Thymus (tissue), 11 donors: Measurements from ENCODE around the gene GNG12. TPM values are rescaled to one million over a fixed set of nuclear protein-coding genes. Genes with fewer than 3 reads are reported as not detected.

Source experiments
- DNase-seq, 9 donors: peaks; one replicate each; pipeline ENCODE4 v3.0.0-alpha.2; 2013; ENCODE audit warnings: low spot score in 9 of 9, low read depth in 6 of 9, missing footprints in 1 of 9
- H3K27ac ChIP-seq, 2 donors: one replicate each; pipeline ENCODE4 v1.5.1; 2013; ENCODE audit warnings: control low read depth in 1 of 2, low read depth in 1 of 2, low read length in 1 of 2, mild to moderate bottlenecking in 1 of 2, moderate library complexity in 1 of 2
- H3K27me3 ChIP-seq, 2 donors: one replicate each; pipeline ENCODE4 v1.5.1; 2013; ENCODE audit warnings: low read length in 1 of 2; ENCODE audit not compliant: control insufficient read depth in 2 of 2, insufficient read depth in 1 of 2
- H3K36me3 ChIP-seq, 2 donors: one replicate each; pipeline ENCODE4 v1.5.1; 2013; ENCODE audit warnings: low read length in 1 of 2, mild to moderate bottlenecking in 1 of 2, moderate library complexity in 1 of 2; ENCODE audit not compliant: control insufficient read depth in 2 of 2, insufficient read depth in 2 of 2
- H3K4me1 ChIP-seq, 2 donors: one replicate each; pipeline ENCODE4 v1.5.1; 2013; ENCODE audit warnings: low read length in 2 of 2; ENCODE audit not compliant: control insufficient read depth in 2 of 2, insufficient read depth in 2 of 2
- H3K4me3 ChIP-seq, 2 donors: one replicate each; pipeline ENCODE4 v1.5.1; 2013; ENCODE audit warnings: low read length in 2 of 2, control low read depth in 1 of 2, mild to moderate bottlenecking in 1 of 2
- H3K9me3 ChIP-seq, 2 donors: one replicate each; pipeline ENCODE4 v1.5.1; 2013; ENCODE audit warnings: low read length in 1 of 2, mild to moderate bottlenecking in 1 of 2; ENCODE audit not compliant: control insufficient read depth in 2 of 2, insufficient read depth in 1 of 2
- WGBS: extraction: QIAGEN DNeasy Blood & Tissue Kit; methylation state at CpG from one replicate; pipeline ENCODE4 v1.1.7; 2013; 5-methylcytosine and 5-hydroxymethylcytosine counted together
- polyA plus RNA-seq: library from polyadenylated mRNA; stranded (reverse); fragments of 200-250 nt; gene quantifications from one replicate; pipeline ENCODE4 v1.2.3, GENCODE V29; 2013
- total RNA-seq: library from RNA; stranded (reverse); fragments of 120-200 nt; gene quantifications from one replicate; pipeline ENCODE4 v1.2.4, GENCODE V29; 2013
- donor health status: healthy.

GNG12 gene
- total and polyA plus RNA-seq, 2 donors: 14.8 to 19.3 TPM

DNA sequence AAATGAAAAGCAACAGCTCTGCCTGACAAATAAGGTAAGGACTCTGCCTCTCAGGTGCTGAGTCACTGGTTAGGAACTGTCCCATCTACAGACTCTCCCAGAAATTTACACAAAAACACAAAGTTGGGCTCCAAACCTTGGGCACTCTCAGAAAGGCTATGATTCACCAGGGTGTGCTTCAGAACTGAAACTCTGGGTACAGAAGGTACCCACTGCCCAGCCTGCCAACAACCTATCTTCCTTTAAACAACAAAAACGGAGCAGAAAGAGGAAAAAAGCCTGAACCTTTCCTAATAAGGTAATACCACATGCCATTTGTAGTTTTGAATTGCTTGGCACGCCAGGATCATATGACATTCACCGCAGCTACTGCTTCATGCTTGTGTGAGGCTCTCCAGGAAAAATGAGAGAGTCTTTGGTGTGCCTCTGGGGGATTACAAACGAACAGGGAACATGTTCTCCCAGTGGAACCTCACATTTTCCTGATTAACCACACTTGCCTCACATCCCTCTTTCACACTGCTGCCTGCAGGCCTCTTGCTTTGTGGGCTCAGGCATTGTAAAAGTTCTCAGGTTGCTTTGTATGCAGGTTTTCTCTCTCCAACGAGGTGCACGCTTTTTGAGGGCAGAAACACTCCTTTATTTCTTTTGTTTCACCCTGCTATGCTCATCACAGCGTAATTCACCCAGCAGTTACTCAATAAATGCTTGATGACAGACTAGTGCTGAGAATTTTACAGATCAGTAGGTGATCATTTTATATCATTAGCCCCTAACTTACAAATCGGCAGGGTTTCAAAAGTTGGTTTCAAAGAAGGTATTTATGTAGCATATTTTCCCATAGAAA lies 83.2 kb downstream of the GNG12 start:
- Histone ChIP-seq H3K9me3 (no peaks in the 10 kb centered on the region), H3K27me3 (no peaks in the 10 kb centered on the region), H3K36me3 (no peaks in the 10 kb centered on the region), H3K27ac (peak overlapping the region; percentile 62 to 80), H3K4me3 (no peak overlapping the region), H3K4me1 (peaks cover 0 to 33% of the 10 kb centered on the region in 2 donors)
- no peak for DNase-seq
- 59% methylated on average over 8 of the region's 8 CpGs for WGBS

GRCh38 chr1:67749263-67749843 lies 83.9 kb downstream of the GNG12 start:
- WGBS: 82% methylated on average over 5 of the region's 5 CpGs
- peaks cover 0 to 31% of the 10 kb centered on the region in 2 donors for H3K4me1 ChIP-seq
- DNase-seq: no peak
- H3K27me3 ChIP-seq: no peaks in the 10 kb centered on the region
- H3K4me3 ChIP-seq: no peak overlapping the region
- no peaks in the 10 kb centered on the region for H3K9me3 ChIP-seq
- no peaks in the 10 kb centered on the region for H3K36me3 ChIP-seq
- H3K27ac ChIP-seq: peak overlapping the region; percentile 62 to 80

- Histone ChIP-seq H3K36me3 (no peaks in the 10 kb centered on the region), H3K27ac (peak overlapping the region in 1 of 2 donors; percentile 67), H3K9me3 (no peaks in the 10 kb centered on the region), H3K27me3 (no peaks in the 10 kb centered on the region), H3K4me1 (peaks cover 0 to 25% of the 10 kb centered on the region in 2 donors), H3K4me3 (no peak overlapping the region)
- DNase-seq: no peak
- WGBS: 58% methylated on average over 2 of the region's 2 CpGs
Observed at GRCh38 chr1:67748630-67749029, 84.6 kb downstream of the GNG12 start.

- Histone ChIP-seq H3K27me3 (no peaks in the 10 kb centered on the region), H3K36me3 (no peaks in the 10 kb centered on the region), H3K4me3 (no peak overlapping the region), H3K4me1 (peaks cover 0 to 24% of the 10 kb centered on the region in 2 donors), H3K9me3 (no peaks in the 10 kb centered on the region), H3K27ac (no peak overlapping the region)
- 82% methylated on average over 4 of the region's 4 CpGs for WGBS
- no peak for DNase-seq
Observed at GRCh38 chr1:67747671-67748546, 85.4 kb downstream of the GNG12 start.

- DNase-seq: no peak
- no peaks in the 10 kb centered on the region for H3K9me3 ChIP-seq
- H3K27ac ChIP-seq: no peak overlapping the region
- no peak overlapping the region for H3K4me3 ChIP-seq
- no peaks in the 10 kb centered on the region for H3K36me3 ChIP-seq
- peaks cover 0 to 24% of the 10 kb centered on the region in 2 donors for H3K4me1 ChIP-seq
- no peaks in the 10 kb centered on the region for H3K27me3 ChIP-seq
- 56% methylated on average over 6 of the region's 6 CpGs for WGBS
Observed at GRCh38 chr1:67745875-67746698, 87.2 kb downstream of the GNG12 start.

DNA sequence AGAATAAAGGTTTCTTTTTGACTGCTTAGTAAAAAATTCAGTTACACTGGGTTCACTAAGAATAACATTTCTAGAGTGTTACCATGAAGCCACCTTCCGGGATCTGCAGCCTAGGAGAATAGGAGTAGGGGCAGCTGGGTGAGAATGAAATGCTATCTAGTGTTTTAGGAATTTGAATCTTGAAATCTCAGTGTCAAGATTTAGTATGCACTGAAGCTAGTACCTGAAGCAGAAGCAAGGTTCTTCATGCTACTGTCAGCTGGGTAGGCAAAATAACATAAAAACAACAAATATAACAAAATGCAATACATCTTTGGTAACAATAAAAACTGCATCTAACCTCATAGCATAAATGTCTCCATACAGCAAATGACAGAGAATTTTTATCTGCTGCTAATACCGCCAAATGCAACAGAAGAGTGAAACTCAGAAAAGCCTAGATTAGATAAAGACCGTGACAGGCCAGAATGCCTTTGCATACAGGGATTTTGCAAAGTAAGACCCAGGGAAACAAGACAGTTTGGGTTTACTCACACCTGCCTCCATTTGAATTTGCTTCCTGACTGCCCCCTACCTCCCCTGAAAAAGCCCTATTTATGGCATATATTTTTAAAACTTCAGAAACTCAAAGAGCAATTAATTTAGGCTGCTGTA lies 90.1 kb downstream of the GNG12 start:
- 84% methylated on average over 3 of the region's 3 CpGs for WGBS
- no peak for DNase-seq
- H3K4me3 ChIP-seq: no peak overlapping the region
- H3K27me3 ChIP-seq: no peaks in the 10 kb centered on the region
- H3K9me3 ChIP-seq: no peaks in the 10 kb centered on the region
- no peaks in the 10 kb centered on the region for H3K36me3 ChIP-seq
- H3K4me1 ChIP-seq: peaks cover 0 to 7% of the 10 kb centered on the region in 2 donors
- no peak overlapping the region for H3K27ac ChIP-seq

GRCh38 chr1:67741736-67742135 lies 91.5 kb downstream of the GNG12 start:
- DNase-seq: no peak
- Histone ChIP-seq H3K27ac (no peak overlapping the region), H3K27me3 (no peaks in the 10 kb centered on the region), H3K4me1 (peaks cover 2 to 6% of the 10 kb centered on the region in 2 donors), H3K36me3 (no peaks in the 10 kb centered on the region), H3K9me3 (peaks cover 0 to 3% of the 10 kb centered on the region in 2 donors), H3K4me3 (no peak overlapping the region)
- WGBS: 81% methylated on average over 1 of the region's 1 CpG

DNA sequence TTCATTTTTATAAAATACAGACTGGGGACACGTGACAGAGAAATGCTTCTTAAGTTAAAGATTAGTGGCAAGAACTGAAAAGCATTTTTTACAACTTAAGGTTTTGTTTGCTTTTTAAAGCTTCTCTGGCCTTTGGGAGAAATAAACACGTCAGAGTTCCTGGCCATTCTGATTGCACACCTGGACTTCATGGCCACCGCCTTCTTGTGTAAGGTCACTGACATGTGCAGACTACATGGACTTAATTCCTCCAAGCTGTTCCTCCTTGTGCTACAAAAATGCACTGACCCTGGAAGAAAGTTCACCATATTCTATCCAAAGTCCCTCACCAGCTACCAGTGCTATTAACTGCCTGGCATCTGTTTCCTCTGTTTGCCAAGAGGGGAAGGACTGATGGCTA lies 92.1 kb downstream of the GNG12 start:
- peaks cover 0 to 3% of the 10 kb centered on the region in 2 donors for H3K9me3 ChIP-seq
- no peak overlapping the region for H3K27ac ChIP-seq
- H3K4me3 ChIP-seq: no peak overlapping the region
- DNase-seq: no peak
- whole genome bisulfite sequencing: 97% methylated on average over 3 of the region's 3 CpGs
- no peaks in the 10 kb centered on the region for H3K27me3 ChIP-seq
- no peaks in the 10 kb centered on the region for H3K36me3 ChIP-seq
- H3K4me1 ChIP-seq: peaks cover 8 to 9% of the 10 kb centered on the region in 2 donors
